MM.1S (cell line): ENCODE measurements around the gene COP1.

ENCODE experiments used
- DNase-seq: peaks from one replicate; pipeline ENCODE4 v3.0.0-alpha.2; 2015
- H2AFZ ChIP-seq: fragments of 300-600 bp; sonication (generic); 2 replicates; pipeline ENCODE4 v1.6.0; 2016; ENCODE audit warnings: antibody characterized with exemption, low read length
- H3F3A ChIP-seq: fragments of 300-600 bp; sonication (generic); 2 replicates; pipeline ENCODE4 v1.6.1; 2016; ENCODE audit warnings: mild to moderate bottlenecking, antibody characterized with exemption, low read length, moderate library complexity, mixed read lengths; ENCODE audit not compliant: insufficient read depth
- H3K27ac ChIP-seq: fragments of 300-600 bp; sonication (generic); 2 replicates; pipeline ENCODE4 v1.5.1; 2016; ENCODE audit warnings: mild to moderate bottlenecking, low read length
- H3K27me3 ChIP-seq: fragments of 300-600 bp; sonication (generic); replicated peaks from 2 replicates; pipeline ENCODE4 v1.6.0; 2016; ENCODE audit warnings: low read length; ENCODE audit not compliant: insufficient read depth
- H3K36me3 ChIP-seq: fragments of 300-600 bp; sonication (generic); replicated peaks from 2 replicates; pipeline ENCODE4 v1.6.1; 2016; ENCODE audit warnings: mild to moderate bottlenecking, low read length, mixed read lengths; ENCODE audit not compliant: insufficient read depth
- H3K4me1 ChIP-seq: fragments of 300-600 bp; sonication (generic); 2 replicates; pipeline ENCODE4 v1.6.1; 2016; ENCODE audit warnings: low read length, mixed read lengths
- H3K4me2 ChIP-seq: fragments of 300-600 bp; sonication (generic); 2 replicates; pipeline ENCODE4 v1.6.0; 2016; ENCODE audit warnings: low read depth, low read length
- H3K4me3 ChIP-seq: fragments of 300-600 bp; sonication (generic); 2 replicates; pipeline ENCODE4 v1.5.1; 2016; ENCODE audit warnings: low read length, mixed read lengths
- H3K79me2 ChIP-seq: fragments of 300-600 bp; sonication (generic); 2 replicates; pipeline ENCODE4 v1.6.1; 2016; ENCODE audit warnings: mixed run types, low read length, mixed read lengths
- H3K9ac ChIP-seq: fragments of 300-600 bp; sonication (generic); 2 replicates; pipeline ENCODE4 v1.6.1; 2016; ENCODE audit warnings: low read length, mixed read lengths
- H3K9me2 ChIP-seq: fragments of 300-600 bp; sonication (generic); replicated peaks from 2 replicates; pipeline ENCODE4 v1.6.1; 2016; ENCODE audit warnings: mild to moderate bottlenecking, low read length, mixed read lengths; ENCODE audit not compliant: insufficient read depth
- H3K9me3 ChIP-seq: fragments of 300-600 bp; sonication (generic); replicated peaks from 2 replicates; pipeline ENCODE4 v1.6.1; 2016; ENCODE audit warnings: mild to moderate bottlenecking, low read length, mixed read lengths; ENCODE audit not compliant: insufficient read depth
- H4K20me1 ChIP-seq: fragments of 300-600 bp; sonication (generic); 2 replicates; pipeline ENCODE4 v1.6.1; 2016; ENCODE audit warnings: mild to moderate bottlenecking, low read length, moderate library complexity, mixed read lengths; ENCODE audit not compliant: insufficient read depth
- EZH2 ChIP-seq: fragments of 300-600 bp; sonication (generic); optimal IDR thresholded peaks from 2 replicates; pipeline ENCODE3; 2017; ENCODE audit warnings: low read depth, mild to moderate bottlenecking, antibody characterized with exemption, low read length, mixed read lengths
- EZH2phosphoT487 ChIP-seq: fragments of 300-600 bp; sonication (generic); IDR thresholded peaks from 2 replicates; pipeline ENCODE4 v1.6.1; 2018; ENCODE audit warnings: antibody characterized with exemption, low read length
- TF ChIP-seq, protein P1 (sequence below): fragments of 300-600 bp; sonication (generic); IDR thresholded peaks from 2 replicates; pipeline ENCODE4 v1.5.1; 2016; ENCODE audit warnings: antibody characterized with exemption, low read length, mixed read lengths

COP1 gene

DNA sequence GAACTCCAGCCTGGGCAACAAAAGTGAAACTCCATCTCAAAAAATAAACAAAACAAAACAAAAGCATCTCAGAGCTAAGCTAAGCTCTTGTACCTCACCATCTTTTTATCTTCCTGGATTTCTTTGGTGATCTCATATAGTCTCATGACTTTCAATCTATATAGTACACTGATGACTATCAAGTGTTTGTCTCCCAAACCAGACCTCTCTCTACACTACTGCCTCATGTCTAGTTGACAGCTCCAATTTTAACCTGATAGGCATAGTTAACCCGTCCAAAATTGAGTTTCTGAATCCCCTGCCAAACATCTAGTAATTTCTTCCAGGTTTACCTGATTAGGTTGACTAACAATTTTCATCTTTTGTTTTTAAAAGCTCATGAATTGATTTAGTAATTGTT, 151.7 kb downstream of the COP1 start:
- Histone ChIP-seq H3K4me1 (no peaks in the 10 kb centered on the region), H3K4me2 (no peak overlapping the region), H3K9me3 (no peaks in the 10 kb centered on the region), H3F3A (no peaks in the 10 kb centered on the region), H3K9me2 (no peaks in the 10 kb centered on the region), H3K4me3 (no peak overlapping the region), H3K27ac (no peak overlapping the region), H3K27me3 (no peaks in the 10 kb centered on the region), H3K79me2 (no peaks in the 10 kb centered on the region), H2AFZ (no peak overlapping the region), H3K36me3 (no peaks in the 10 kb centered on the region), H4K20me1 (no peaks in the 10 kb centered on the region), H3K9ac (no peak overlapping the region)
- TF ChIP-seq EZH2 = no peak
- TF ChIP-seq, protein P1, sequence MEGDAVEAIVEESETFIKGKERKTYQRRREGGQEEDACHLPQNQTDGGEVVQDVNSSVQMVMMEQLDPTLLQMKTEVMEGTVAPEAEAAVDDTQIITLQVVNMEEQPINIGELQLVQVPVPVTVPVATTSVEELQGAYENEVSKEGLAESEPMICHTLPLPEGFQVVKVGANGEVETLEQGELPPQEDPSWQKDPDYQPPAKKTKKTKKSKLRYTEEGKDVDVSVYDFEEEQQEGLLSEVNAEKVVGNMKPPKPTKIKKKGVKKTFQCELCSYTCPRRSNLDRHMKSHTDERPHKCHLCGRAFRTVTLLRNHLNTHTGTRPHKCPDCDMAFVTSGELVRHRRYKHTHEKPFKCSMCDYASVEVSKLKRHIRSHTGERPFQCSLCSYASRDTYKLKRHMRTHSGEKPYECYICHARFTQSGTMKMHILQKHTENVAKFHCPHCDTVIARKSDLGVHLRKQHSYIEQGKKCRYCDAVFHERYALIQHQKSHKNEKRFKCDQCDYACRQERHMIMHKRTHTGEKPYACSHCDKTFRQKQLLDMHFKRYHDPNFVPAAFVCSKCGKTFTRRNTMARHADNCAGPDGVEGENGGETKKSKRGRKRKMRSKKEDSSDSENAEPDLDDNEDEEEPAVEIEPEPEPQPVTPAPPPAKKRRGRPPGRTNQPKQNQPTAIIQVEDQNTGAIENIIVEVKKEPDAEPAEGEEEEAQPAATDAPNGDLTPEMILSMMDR = no peak
- TF ChIP-seq EZH2phosphoT487 = no peak
- no peak for DNase-seq

DNA sequence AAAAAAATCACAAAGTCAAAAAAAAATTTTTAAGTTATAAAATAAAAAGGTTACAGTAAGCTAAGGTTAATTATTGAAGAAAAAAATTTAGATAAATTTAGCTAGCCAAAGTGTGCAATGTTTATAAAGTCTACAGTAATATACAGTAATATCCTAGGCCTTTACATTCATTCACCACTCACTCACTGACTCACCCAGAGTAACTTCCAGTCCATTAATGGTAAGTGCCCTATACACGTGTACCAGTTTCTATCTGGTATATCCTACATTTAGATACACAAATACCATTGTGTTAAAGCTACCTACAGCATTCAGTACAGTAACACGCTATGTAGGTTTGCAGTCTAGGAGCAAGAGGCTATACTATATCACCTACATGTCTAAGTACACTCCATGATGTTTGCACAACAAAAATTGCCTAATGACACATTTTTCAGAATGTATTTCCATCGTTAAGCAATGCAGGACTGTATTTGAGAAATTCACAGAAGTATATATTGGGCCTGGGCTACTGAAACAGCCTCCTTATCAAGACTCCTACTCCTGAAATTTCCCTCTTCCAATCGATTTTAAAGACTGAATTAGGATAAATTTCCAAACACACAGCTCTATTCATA, 155.1 kb downstream of the COP1 start:
- H4K20me1 ChIP-seq = no peaks in the 10 kb centered on the region
- no peaks in the 10 kb centered on the region for H3K27me3 ChIP-seq
- H2AFZ ChIP-seq = no peak overlapping the region
- no peak overlapping the region for H3K4me2 ChIP-seq
- no peaks in the 10 kb centered on the region for H3K9me3 ChIP-seq
- H3K9me2 ChIP-seq = no peaks in the 10 kb centered on the region
- no peaks in the 10 kb centered on the region for H3K4me1 ChIP-seq
- H3K27ac ChIP-seq = no peak overlapping the region
- no peak for DNase-seq
- no peaks in the 10 kb centered on the region for H3K36me3 ChIP-seq
- no peaks in the 10 kb centered on the region for H3K79me2 ChIP-seq
- TF ChIP-seq EZH2 (no peak), EZH2phosphoT487 (no peak)
- TF ChIP-seq, protein P1 = no peak
- H3K9ac ChIP-seq = no peak overlapping the region
- H3F3A ChIP-seq = no peaks in the 10 kb centered on the region
- H3K4me3 ChIP-seq = no peak overlapping the region

DNA sequence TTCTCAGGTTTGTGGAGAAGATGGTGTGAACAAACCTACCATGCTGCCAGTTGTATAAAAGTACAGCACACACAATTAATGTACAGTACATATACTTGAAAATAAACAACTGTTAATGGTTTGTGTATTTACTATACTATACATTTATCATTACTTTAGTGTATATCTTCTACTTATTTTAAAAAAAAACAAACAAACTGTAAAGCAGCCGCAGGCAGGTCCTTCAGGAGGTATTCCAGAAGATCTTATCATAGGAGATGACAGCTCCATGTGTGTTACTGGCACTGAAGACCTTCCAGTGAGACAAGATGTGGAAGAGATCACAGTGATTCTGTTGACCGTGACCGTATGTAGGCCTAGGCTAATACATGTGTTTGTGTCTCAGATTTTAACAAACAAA, 155.7 kb downstream of the COP1 start:
- H3K9me3 ChIP-seq = no peaks in the 10 kb centered on the region
- no peaks in the 10 kb centered on the region for H3K36me3 ChIP-seq

More for the DNA sequence above, 155.7 kb downstream of the COP1 start:
- TF ChIP-seq, protein P1 = no peak
- no peak for TF ChIP-seq EZH2
- TF ChIP-seq EZH2phosphoT487 = no peak
- Histone ChIP-seq H3K9ac (no peak overlapping the region), H3F3A (no peaks in the 10 kb centered on the region), H3K4me1 (no peaks in the 10 kb centered on the region), H4K20me1 (no peaks in the 10 kb centered on the region), H3K4me3 (no peak overlapping the region), H3K27ac (no peak overlapping the region), H2AFZ (no peak overlapping the region), H3K9me2 (no peaks in the 10 kb centered on the region), H3K4me2 (no peak overlapping the region), H3K27me3 (no peaks in the 10 kb centered on the region), H3K79me2 (no peaks in the 10 kb centered on the region)
- DNase-seq = no peak
